ENCODE measurements around the gene LBX1. TPM values are rescaled to one million over a fixed set of nuclear protein-coding genes. Genes with fewer than 3 reads are reported as not detected.

Gene LBX1
- total RNA-seq, 2 experiments from 2014 or later = not detected

DNA sequence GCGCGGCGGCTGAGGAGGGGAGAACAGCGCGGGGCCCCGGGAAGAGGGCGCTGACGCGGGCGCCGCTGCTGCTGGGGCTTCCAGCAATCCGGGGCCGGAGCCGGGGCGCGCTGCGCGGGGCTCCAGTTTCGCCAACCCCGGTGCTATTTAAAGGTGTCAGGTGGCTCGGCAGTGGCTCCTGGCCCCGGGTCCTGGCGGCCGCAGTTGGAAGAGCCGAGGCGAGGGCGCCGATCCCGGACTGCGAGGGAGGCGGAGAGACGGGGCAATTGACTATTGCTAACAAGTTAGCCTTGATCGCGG, 347 bp downstream of the LBX1 start:
- DNase-seq = no peak
- Mint-ChIP-seq H3K36me3 (no peaks in the 10 kb centered on the region), H3K4me1 (ENCODE audit: low read depth) (peaks cover 32% of the 10 kb centered on the region), H3K27me3 (peaks cover 66% of the 10 kb centered on the region), H3K27ac (peak overlapping the region; percentile 3), H3K4me3 (no peak overlapping the region), H3K9me3 (no peaks in the 10 kb centered on the region)
- intact Hi-C loops (cut with micrococcal nuclease) = loop anchor here (5.0 to 10.0 kb wide), 3 partner anchors 182 to 553 kb away; partner anchors contain the start of genes NPM3 and PAX2
- ChIA-PET CTCF (interaction anchor here (0.9 to 5.2 kb wide), 6 partner anchors 8 to 87 kb away, joined by 3 to 41 read pairs (median 6); no protein-coding TSS in a partner anchor), POLR2A (no interaction called here)

GRCh38 chr10:101228153-101228965, 904 bp downstream of the LBX1 start:
- no peak overlapping the region for H3K27ac Mint-ChIP-seq
- CTCF ChIA-PET = interaction anchor here (0.9 to 5.2 kb wide), 7 partner anchors 11 to 86 kb away, joined by 3 to 41 read pairs (median 7); no protein-coding TSS in a partner anchor

GRCh38 chr10:101227429-101228152, 1.7 kb downstream of the LBX1 start:
- CTCF ChIA-PET = interaction anchor here (0.9 to 5.2 kb wide), 7 partner anchors 10 to 85 kb away, joined by 3 to 41 read pairs (median 4); no protein-coding TSS in a partner anchor
- Mint-ChIP-seq H3K9me3 (no peaks in the 10 kb centered on the region), H3K4me3 (peak overlapping the region; percentile 3), H3K4me1 (ENCODE audit: low read depth) (peaks cover 41% of the 10 kb centered on the region), H3K27ac (no peak overlapping the region), H3K36me3 (no peaks in the 10 kb centered on the region), H3K27me3 (peaks cover 69% of the 10 kb centered on the region)
- intact Hi-C loops (cut with micrococcal nuclease) = loop anchor here (5.0 to 10.0 kb wide), 3 partner anchors 180 to 555 kb away; partner anchors contain the start of genes NPM3 and PAX2
- peak; percentile 29 for DNase-seq
- POLR2A ChIA-PET = no interaction called here

More at GRCh38 chr10:101228153-101228965, 904 bp downstream of the LBX1 start:
- Mint-ChIP-seq H3K4me3 (peak overlapping the region; percentile 3), H3K4me1 (ENCODE audit: low read depth) (peaks cover 35% of the 10 kb centered on the region), H3K36me3 (no peaks in the 10 kb centered on the region), H3K27me3 (peaks cover 68% of the 10 kb centered on the region), H3K9me3 (no peaks in the 10 kb centered on the region)
- DNase-seq = no peak
- intact Hi-C loops (cut with micrococcal nuclease) = loop anchor here (5.0 to 10.0 kb wide), 3 partner anchors 181 to 554 kb away; partner anchors contain the start of genes NPM3 and PAX2
- POLR2A ChIA-PET = no interaction called here

GRCh38 chr10:101226491-101227428, 2.5 kb downstream of the LBX1 start:
- Mint-ChIP-seq H3K4me1 (ENCODE audit: low read depth) (peaks cover 46% of the 10 kb centered on the region), H3K36me3 (no peaks in the 10 kb centered on the region), H3K9me3 (no peaks in the 10 kb centered on the region), H3K27ac (peak overlapping the region; percentile 8), H3K4me3 (peak overlapping the region; percentile 6), H3K27me3 (peaks cover 70% of the 10 kb centered on the region)
- CTCF ChIA-PET = interaction anchor here (1.0 to 5.2 kb wide), 4 partner anchors 11 to 238 kb away, joined by 3 to 41 read pairs (median 6); no protein-coding TSS in a partner anchor
- peak; percentile 34 for DNase-seq
- POLR2A ChIA-PET = no interaction called here
- intact Hi-C loops (cut with micrococcal nuclease) = loop anchor here (5.0 to 10.0 kb wide), 3 partner anchors 179 to 556 kb away; partner anchors contain the start of genes NPM3 and PAX2

DNA sequence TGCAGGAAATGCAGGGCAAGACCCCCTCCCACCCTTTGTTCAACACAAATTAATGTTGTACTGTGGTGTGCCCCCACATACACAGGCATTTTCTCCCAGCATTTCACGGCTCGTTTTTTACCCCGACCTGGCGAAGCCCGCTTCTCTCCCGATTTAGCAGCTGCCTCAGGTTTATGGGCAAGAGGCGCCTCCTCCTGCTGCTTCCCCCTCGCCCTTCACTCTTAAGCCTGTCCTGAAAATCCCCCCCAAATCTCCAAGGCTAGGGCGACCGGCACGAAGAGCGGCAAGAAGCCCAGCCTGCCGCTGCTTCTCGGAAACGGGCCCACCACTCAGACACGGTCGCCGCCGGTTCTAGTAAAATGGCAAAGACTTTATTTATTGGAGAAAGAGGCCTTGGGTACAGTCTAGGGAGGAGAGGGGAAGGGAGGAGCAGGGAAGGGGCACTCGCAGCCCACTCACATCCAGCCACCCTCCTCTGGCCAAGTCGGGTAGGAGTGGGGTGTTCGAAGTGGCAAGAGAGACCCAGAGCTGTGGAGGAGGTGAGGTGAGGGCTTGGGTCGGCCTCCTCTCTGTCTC, 3.3 kb downstream of the LBX1 start:
- intact Hi-C loops (cut with micrococcal nuclease) = loop anchor here (5.0 to 10.0 kb wide), 3 partner anchors 179 to 556 kb away; partner anchors contain the start of genes NPM3 and PAX2
- ChIA-PET CTCF (interaction anchor here (1.6 to 2.4 kb wide), 2 partner anchors 66 to 239 kb away, joined by 3 to 7 read pairs; no protein-coding TSS in a partner anchor), POLR2A (no interaction called here)
- Mint-ChIP-seq H3K27me3 (peaks cover 70% of the 10 kb centered on the region), H3K36me3 (no peaks in the 10 kb centered on the region), H3K9me3 (no peaks in the 10 kb centered on the region), H3K4me3 (no peak overlapping the region), H3K4me1 (ENCODE audit: low read depth) (peaks cover 51% of the 10 kb centered on the region), H3K27ac (no peak overlapping the region)
- DNase-seq = no peak

- peaks cover 72% of the 10 kb centered on the region for H3K27me3 Mint-ChIP-seq
- POLR2A ChIA-PET = no interaction called here
- intact Hi-C loops (cut with micrococcal nuclease) = loop anchor here (5.0 to 10.0 kb wide), 4 partner anchors 88 to 557 kb away; partner anchors contain the start of genes NPM3 and PAX2
- CTCF ChIA-PET = interaction anchor here (1.6 to 2.7 kb wide), 2 partner anchors 11 to 240 kb away, joined by 3 to 22 read pairs; no protein-coding TSS in a partner anchor
- no peaks in the 10 kb centered on the region for H3K9me3 Mint-ChIP-seq
- DNase-seq = peak; percentile 31
- H3K4me1 Mint-ChIP-seq (ENCODE audit: low read depth) = peaks cover 48% of the 10 kb centered on the region
- no peak overlapping the region for H3K27ac Mint-ChIP-seq
- H3K36me3 Mint-ChIP-seq = no peaks in the 10 kb centered on the region
- H3K4me3 Mint-ChIP-seq = no peak overlapping the region
These were observed 4.1 kb downstream of the LBX1 start for GRCh38 chr10:101224910-101225823.

DNA sequence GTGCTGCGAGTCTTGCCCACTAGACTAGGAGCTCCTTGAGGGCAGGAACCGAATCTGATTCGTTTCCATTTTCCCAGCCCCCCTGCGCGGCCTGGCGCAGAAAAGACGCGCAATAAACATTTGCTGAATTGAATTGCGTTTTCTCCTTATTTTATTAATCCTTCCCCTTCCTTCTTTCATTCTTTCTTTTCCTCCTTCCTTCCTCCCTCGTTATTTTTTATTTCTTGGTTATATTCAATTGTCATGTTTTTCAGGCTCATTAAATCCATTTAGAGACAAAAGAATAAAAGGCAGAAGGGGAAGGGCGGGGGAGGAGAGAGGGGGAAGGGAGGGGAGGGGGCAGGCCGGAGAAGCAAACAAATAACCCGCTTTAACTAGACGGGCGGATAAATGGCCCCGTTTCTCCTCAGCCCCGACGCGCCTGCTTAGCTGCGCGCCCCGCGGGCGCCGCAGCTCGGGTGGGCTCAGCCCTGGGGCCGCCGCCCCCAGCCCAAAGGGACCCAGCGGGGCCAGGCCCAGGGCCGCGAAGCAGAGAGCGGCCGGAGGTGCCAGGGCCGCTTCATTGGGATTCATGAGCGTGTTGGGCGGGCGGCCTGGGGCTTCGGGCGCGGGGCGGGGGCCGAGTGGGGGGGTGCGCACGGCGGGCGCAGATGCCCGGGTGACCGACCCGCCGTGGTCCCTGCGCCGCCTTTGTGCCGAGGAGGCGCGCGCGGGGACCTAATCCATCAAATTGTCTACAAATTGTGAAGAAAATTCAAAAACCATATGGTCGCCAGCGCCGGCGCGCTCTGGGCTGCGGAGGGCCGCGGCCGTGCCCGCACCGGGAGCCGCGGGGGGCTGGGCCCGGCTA, 5.0 kb downstream of the LBX1 start:
- Mint-ChIP-seq H3K4me3 (no peak overlapping the region), H3K36me3 (no peaks in the 10 kb centered on the region), H3K27me3 (peaks cover 79% of the 10 kb centered on the region), H3K27ac (no peak overlapping the region), H3K4me1 (ENCODE audit: low read depth) (peaks cover 47% of the 10 kb centered on the region), H3K9me3 (no peaks in the 10 kb centered on the region)
- intact Hi-C loops (cut with micrococcal nuclease) = loop anchor here (5.0 to 10.0 kb wide), 2 partner anchors 87 to 479 kb away; partner anchors contain the start of gene PAX2
- ChIA-PET CTCF (interaction anchor here (1.5 to 2.7 kb wide), 2 partner anchors 10 to 68 kb away, joined by 4 to 22 read pairs; no protein-coding TSS in a partner anchor), POLR2A (no interaction called here)
- DNase-seq = no peak

DNA sequence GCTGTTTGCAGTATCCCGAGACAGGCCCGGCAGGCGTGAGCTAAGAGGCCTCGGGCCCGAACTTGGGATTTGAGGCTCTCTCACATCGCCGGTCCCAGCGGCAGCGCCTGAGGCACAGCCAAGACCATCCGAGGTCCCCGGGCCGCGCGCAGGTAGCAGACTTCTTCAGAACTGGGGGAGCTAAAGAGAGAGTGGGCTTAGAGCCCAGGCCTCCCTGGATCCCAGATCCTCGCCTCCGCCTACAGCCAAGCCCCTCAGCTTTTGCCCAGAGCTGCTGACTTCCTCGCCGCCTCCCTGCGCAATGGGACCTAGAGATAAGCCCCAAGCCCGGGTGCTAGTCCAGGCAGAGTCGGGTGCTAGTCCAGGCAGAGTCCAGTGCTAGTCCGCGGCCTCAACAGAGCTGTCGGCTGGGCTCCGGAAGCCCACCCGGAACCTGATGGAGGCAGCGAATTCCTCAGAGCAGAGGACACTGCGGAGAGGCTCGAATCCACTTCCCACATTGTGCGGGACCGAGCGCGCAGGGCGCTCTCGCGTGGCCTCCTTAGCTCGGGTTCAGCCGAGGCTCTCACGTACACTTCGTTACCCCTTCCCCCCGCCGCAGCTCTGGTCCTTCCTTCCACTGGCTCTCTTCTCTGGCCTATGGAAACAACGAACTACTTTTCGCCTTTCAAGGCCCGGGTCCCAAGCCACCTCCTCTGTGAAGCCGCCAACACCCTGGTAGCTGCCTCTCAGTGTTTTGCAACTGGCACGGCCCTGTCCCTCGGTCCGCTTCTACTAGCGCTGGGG, 5.8 kb downstream of the LBX1 start:
- ChIA-PET POLR2A (interaction anchor here (0.9 kb wide), 1 partner anchor 100 kb away, joined by 3 read pairs; no protein-coding TSS in a partner anchor), CTCF (interaction anchor here (1.1 to 2.7 kb wide), 6 partner anchors 9 to 218 kb away, joined by 4 to 22 read pairs (median 4); no protein-coding TSS in a partner anchor)
- intact Hi-C loops (cut with micrococcal nuclease) = loop anchor here (2.0 to 10.0 kb wide), 3 partner anchors 13 to 479 kb away; partner anchors contain the start of gene PAX2
- Mint-ChIP-seq H3K4me3 (peak overlapping the region; percentile 31), H3K27ac (peak overlapping the region; percentile 8), H3K27me3 (peaks cover 84% of the 10 kb centered on the region), H3K9me3 (no peaks in the 10 kb centered on the region), H3K4me1 (ENCODE audit: low read depth) (peaks cover 47% of the 10 kb centered on the region), H3K36me3 (no peaks in the 10 kb centered on the region)
- DNase-seq = no peak
